Measurements from ENCODE around the gene DNAH1. TPM values are rescaled to one million over a fixed set of nuclear protein-coding genes. Genes with fewer than 3 reads are reported as not detected.

The DNAH1 gene
- total RNA-seq, 1 donor from 2014 or later, result 13.8 TPM

DNA sequence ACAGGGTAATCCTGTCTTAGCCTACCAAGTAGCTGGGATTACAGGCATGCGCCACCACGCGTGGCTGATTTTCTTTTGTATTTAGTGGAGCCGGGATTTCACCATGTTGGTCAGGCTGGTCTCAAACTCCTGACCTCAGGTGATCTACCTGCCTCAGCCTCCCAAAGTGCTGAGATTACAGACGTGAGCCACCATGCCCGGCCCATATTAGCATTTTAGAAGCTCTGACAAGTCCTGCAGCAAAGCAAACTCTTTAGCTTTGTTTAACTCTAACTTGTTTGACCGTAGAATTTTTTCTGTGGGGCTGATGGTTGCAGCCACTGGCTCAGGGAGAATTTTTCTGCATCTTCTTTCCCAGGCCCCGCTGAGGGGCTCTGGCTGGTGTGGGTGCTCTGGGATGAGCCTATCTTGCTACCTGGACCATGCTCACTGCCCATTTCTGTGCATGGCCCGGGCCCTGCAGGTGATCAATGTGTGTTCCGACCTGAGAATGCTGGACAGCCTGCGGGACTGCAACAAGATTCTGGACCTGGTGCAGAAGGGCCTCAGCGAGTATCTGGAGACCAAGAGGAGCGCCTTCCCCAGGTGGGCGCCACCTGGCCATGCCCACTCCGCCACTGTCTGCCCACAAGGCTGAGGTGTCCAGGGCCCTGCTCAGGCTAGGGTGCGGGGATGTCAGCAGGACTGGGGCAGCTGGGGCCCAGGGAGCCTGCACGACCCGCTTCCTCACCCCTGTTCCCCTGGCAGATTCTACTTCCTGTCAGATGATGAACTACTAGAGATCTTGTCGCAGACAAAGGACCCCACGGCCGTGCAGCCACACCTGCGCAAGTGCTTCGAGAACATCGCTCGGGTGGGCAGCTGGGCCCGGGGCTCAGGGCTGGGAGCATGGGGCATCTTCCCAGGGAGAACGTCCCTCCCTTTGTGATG lies 41.3 kb downstream of the DNAH1 start:
- DNase-seq (ENCODE audit: low spot score), result no peak

GRCh38 chr3:52358362-52358940 lies 42.3 kb downstream of the DNAH1 start:
- DNase-seq (ENCODE audit: low spot score), result no peak

DNA sequence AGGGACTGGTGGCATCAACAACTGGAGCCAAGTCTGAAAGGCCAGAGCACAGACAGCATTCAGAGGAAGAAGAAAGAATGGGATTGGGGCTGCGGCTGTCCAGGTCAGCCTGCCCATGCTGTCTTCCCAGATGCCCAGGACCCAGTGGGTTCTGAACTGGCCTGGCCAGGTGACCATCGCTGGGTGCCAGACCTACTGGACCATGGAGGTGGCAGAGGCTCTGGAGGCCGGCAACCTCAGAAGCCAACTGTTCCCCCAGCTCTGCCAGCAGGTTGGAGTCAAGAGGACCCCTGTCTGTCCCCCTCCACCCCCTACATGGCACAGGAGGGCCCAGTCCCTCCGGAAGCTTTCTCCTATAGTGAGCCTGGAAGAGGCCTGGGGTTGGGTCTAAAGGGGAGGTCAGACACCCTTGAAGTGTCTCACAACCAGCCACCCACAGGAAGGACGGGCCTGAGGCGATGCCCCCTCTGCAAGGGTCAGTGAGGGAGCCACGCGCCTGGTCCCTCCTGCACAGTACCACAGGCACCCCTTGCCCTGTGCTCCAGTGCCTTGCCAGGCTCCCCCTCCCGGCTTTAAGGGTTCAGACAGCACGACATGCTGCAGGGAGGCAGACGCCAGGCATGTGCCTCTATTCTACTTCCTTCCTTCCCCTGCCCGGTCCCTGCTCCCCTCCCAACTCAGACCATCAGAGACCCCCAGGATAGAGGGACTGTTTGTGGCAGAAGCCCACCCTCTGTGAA lies 43.2 kb downstream of the DNAH1 start:
- no peak for DNase-seq (ENCODE audit: low spot score)

DNA sequence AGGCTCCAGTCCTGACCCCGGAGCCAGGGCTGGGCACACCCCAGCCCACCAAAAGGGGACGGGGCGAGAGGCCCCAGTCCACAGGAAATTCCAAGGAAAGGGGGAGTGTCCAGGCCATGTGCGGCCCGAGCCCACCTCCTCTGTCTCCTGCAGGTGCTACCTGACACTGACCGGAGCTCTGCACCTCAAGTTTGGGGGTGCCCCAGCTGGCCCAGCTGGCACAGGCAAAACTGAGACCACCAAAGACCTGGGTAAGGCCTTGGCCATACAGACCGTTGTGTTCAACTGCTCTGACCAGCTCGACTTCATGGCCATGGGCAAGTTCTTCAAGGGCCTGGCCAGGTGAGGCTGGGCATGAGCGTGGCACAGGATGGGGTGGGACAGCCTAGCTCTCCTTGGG lies 44.9 kb downstream of the DNAH1 start:
- DNase-seq (ENCODE audit: low spot score), result no peak

GRCh38 chr3:52361454-52361853 lies 45.3 kb downstream of the DNAH1 start:
- DNase-seq (ENCODE audit: low spot score), result no peak

GRCh38 chr3:52361898-52362297 lies 45.8 kb downstream of the DNAH1 start:
- no peak for DNase-seq (ENCODE audit: low spot score)

- DNase-seq (ENCODE audit: low spot score), result no peak
These were observed 48.4 kb downstream of the DNAH1 start for GRCh38 chr3:52364322-52365035.

- no peak for DNase-seq (ENCODE audit: low spot score)
These were observed 50.4 kb downstream of the DNAH1 start for GRCh38 chr3:52366527-52366926.

DNA sequence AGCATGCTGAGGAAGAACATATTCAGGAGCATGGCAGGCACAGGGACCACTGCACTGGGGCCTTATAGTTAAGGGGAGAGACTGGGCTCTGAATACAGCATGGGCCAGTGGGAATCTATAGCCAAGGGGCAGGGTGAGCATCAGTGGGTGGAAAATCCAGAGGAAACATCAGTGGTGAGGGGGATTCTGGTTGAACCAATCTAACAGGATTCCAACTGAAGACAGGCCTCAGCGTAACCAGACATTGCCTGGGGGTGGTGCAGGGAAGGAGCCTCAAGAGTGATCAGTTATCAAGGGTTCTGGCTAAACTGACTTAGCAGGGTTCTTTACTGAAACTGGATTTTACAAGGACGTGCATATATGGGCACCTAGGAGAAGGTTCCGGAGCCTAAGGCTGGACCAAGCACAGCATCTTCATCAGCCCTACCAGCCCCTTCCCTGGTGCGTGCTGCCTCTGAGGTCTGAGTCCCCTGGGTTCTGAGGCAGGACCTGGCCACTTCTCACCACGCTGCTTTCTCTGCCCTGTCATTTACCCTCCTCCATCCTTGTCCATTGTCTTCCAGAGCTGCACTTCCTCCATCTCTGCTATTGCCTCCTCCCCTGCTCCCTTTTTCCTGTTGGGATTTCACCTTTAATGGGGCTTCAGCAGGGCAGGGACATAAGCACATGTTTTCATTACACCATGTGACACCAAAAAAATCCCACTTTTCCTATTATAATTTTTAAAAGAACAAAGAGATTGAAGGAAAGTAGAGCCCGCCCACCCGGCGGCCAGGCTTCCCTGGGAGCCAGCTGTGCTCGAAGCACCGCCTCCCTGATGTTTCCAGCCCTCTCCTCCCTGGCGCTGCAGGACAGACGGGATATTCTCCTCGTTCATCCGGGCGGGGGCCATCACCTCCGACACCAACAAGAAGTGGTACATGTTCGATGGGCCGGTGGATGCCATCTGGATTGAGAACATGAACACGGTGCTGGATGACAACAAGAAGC lies 52.1 kb downstream of the DNAH1 start:
- no peak for DNase-seq (ENCODE audit: low spot score)

DNA sequence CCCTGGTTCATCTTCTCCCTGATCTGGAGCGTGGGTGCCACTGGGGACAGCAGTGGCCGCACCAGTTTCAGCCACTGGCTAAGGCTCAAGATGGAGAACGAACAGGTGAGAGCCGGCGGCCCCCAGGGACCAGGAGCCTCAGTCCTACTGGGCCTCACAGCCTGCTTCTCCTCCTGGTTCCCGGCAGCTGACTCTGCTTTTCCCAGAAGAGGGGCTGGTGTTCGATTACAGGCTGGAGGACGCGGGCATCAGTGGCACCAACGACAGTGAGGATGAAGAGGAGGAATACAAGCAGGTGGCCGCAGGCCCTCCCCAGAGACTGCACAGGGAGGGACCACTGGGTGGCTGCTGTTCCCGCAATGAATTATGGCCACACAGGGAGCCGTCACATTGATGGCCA lies 54.4 kb downstream of the DNAH1 start:
- DNase-seq (ENCODE audit: low spot score), result no peak

DNA sequence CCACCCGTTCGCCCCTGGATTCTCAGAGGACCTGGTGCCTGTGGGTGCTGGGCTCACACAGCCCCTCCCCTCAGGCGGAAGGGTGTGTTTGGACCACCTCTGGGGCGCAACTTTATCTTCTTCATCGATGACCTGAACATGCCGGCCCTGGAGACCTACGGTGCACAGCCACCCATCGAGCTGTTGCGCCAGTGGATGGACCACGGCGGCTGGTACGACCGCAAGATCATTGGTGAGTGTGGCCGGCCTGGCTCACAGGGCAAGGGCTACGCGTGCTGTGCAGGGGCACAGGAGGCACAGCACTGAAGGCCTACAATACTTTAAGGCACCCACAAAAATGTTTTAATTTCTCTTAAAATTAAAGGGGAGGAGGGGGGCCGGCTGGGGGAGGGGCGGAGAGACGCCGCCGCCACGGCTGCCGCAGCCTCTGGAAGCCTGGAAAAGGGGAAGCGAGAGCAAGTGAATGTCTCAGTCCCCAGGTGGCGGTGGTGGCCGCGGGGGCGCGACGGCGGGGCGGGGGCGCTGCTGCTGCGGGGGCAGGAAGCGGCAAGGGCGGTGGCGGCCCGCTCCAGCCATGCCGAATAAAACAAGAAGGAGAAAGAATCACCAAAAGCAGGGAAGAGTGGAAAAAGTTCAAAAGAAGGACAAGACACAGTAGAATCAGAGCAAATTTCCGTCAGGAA lies 56.8 kb downstream of the DNAH1 start:
- no peak for DNase-seq (ENCODE audit: low spot score)

GRCh38 chr3:52373676-52374075 lies 57.6 kb downstream of the DNAH1 start:
- no peak for DNase-seq (ENCODE audit: low spot score)

GRCh38 chr3:52374173-52374572 lies 58.1 kb downstream of the DNAH1 start:
- DNase-seq (ENCODE audit: low spot score), result no peak

DNA sequence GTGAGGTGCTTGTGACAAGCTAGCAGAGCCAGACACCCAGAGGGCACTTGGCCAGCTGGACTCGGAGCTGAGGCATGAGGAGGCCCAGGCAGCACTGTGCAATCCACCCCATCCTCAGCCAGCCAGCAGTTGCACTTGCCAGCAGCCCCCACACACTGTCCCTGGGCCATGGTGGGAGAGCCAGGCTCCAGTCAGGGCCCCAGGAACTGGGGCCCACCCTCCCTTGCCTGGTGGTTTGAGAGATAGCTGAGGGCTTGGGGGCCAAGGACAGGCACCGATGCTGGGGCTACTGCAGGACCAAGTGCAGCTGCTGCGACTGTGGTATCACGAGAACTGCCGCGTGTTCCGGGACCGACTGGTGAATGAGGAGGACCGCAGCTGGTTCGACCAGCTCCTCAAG lies 63.5 kb downstream of the DNAH1 start:
- no peak for DNase-seq (ENCODE audit: low spot score)

- DNase-seq (ENCODE audit: low spot score), result no peak
These were observed 63.9 kb downstream of the DNAH1 start for GRCh38 chr3:52380023-52380422.

- no peak for DNase-seq (ENCODE audit: low spot score)
These were observed 65.5 kb downstream of the DNAH1 start for GRCh38 chr3:52381623-52382022.

GRCh38 chr3:52383446-52383845 lies 67.3 kb downstream of the DNAH1 start:
- DNase-seq (ENCODE audit: low spot score), result no peak

- DNase-seq (ENCODE audit: low spot score), result no peak
These were observed 68.1 kb downstream of the DNAH1 start for GRCh38 chr3:52384019-52384761.

DNA sequence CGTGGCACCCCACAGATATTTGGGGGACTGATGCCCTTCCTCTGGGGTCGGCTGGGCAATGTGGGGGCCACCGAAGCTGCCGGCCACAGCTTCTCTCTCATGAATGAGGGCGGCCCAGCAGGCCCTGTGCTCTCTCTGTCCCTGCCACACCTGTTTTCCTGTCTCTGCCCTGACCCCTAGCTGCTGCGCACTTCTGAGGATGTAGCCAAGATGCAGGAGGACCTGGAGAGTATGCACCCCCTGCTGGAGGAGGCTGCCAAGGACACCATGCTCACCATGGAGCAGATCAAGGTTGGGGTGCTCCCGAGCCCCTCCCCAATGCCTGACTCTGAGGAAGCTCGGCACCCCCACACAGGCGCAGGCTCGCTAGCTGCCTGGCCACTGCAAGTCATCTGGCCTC lies 69.0 kb downstream of the DNAH1 start:
- no peak for DNase-seq (ENCODE audit: low spot score)
